Activated naive CD8-positive, alpha-beta T cell (primary cell): ENCODE data around the gene CCDC191.

Experiments
- H3K27ac Mint-ChIP-seq: one replicate; pipeline ENCODE4 v1.8.0; 2021; ENCODE audit warnings: mixed read lengths
- H3K27me3 Mint-ChIP-seq: one replicate; pipeline ENCODE4 v1.8.0; 2021; ENCODE audit warnings: mixed read lengths
- H3K36me3 Mint-ChIP-seq: one replicate; pipeline ENCODE4 v1.8.0; 2021; ENCODE audit warnings: mixed read lengths
- H3K4me1 Mint-ChIP-seq: one replicate; pipeline ENCODE4 v1.8.0; 2021; ENCODE audit warnings: low read depth, mixed read lengths
- H3K4me3 Mint-ChIP-seq: one replicate; pipeline ENCODE4 v1.8.0; 2021; ENCODE audit warnings: mild to moderate bottlenecking, mixed read lengths
- H3K9me3 Mint-ChIP-seq: one replicate; pipeline ENCODE4 v1.8.0; 2021; ENCODE audit warnings: low read depth, mixed read lengths

The CCDC191 gene, protein sequence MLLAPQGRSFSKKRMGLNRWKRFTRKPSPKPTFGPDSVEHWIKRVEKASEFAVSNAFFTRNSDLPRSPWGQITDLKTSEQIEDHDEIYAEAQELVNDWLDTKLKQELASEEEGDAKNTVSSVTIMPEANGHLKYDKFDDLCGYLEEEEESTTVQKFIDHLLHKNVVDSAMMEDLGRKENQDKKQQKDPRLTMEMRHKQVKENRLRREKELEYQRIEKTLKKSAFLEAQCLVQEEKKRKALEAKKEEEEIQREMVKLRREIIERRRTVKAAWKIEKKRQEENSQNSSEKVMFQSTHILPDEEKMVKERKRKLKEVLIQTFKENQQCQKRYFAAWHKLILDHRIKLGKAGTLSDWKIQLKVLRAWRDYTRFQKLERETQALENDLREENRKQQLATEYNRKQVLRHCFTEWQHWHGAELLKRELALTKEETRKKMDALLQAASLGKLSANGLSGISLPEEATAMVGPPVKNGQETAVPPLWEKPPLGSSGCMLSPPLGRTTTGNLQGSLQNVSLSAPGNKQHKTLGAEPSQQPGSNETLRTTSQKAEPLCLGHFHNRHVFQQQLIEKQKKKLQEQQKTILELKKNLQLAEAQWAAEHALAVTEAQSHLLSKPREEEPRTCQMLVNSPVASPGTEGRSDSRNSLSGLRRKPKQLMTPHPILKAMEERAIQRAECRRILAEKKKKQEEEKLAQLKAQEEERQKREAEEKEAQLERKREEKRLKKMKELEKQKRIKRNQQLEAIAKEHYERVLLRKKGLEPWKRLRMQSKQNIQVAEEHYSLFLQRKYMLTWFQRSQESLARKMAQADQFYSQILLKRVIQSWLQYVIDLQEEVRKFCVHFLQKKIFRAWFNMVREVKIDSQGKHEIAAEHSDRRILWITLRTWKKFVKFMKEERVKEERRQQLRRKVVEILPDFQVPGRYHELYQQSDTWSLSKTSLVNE

DNA sequence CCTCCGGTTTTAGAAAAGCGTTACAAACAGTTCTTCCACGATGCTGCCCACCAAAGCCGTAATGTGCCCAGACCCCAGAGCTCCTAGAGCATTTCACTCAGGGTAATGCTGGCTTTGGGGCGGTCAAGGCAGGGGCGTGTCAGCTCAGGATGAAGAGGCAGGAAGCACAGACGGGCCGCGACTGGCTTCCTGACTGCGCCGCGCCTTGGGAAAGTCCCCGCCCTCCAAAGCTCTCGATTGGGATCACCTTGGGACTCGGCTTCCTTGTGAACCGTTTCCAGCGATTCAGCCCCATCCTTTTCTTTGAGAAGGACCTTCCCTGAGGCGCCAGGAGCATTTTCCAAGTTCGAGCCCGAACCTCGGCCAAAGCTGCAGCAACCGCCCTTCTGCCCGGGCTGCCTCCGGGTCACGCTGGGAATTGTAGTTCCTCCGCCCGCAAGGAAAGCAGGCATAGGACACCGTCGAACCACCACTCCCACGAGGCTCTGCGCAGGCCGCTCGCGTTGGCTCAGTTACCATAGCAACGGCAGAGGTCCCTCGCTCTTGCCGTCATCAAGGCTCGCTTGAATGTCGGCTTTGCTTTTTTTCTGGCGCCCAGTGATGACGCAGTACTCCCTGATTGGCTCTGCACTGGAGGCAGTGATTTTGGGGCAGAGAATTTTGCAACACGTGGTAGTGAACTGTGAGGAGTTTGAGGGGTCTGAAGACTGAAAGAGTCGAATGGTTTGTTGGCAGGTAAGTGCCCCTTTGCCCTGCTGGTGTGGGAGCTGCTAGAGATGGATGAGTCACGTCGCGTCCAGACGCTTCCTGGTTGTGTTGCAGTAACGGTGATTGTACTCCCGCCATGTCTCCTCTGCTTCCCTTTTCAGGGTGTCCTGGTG, at the start of gene CCDC191, which contains the start of gene QTRT2:
Gene CCDC191, minus strand, starts transcription at position 397 of the 881 bp plus-strand sequence. Its CDS starts 60 bp downstream, at position 337.
Gene QTRT2, plus strand, starts transcription at position 608 of the 881 bp plus-strand sequence. CDS start 8,521 bp downstream, outside the sequence.
- peak within 1 kb of the TSS; percentile 99 for H3K4me3 Mint-ChIP-seq
- H3K9me3 Mint-ChIP-seq = no peaks in the 10 kb centered on the region
- peak within 1 kb of the TSS; percentile 97 for H3K27ac Mint-ChIP-seq
- peaks cover 3% of the 10 kb centered on the region for H3K36me3 Mint-ChIP-seq
- H3K27me3 Mint-ChIP-seq = no peaks in the 10 kb centered on the region
- H3K4me1 Mint-ChIP-seq = peaks cover 48% of the 10 kb centered on the region

DNA sequence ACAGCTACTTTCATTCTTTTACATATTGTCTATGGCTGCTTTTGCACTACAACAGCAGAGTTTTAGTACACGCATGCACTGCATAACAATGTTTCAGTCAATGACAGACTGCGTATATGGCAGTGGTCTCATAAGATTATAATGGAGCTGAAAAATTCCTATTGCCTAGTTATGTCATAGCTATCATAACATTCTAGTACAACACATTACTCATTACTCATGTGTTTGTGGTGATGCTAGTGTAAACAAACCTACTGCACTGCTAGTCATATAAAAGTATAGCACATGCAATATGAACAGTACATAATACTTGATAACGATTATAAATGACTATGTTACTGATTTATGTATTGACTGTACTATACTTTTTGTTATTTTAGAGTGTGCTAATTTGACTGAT, 48.1 kb upstream of the CCDC191 start:
- H3K9me3 Mint-ChIP-seq = no peaks in the 10 kb centered on the region
- no peaks in the 10 kb centered on the region for H3K36me3 Mint-ChIP-seq
- H3K27me3 Mint-ChIP-seq = peaks cover 2% of the 10 kb centered on the region
- no peak overlapping the region for H3K27ac Mint-ChIP-seq
- no peak overlapping the region for H3K4me3 Mint-ChIP-seq
- no peaks in the 10 kb centered on the region for H3K4me1 Mint-ChIP-seq

DNA sequence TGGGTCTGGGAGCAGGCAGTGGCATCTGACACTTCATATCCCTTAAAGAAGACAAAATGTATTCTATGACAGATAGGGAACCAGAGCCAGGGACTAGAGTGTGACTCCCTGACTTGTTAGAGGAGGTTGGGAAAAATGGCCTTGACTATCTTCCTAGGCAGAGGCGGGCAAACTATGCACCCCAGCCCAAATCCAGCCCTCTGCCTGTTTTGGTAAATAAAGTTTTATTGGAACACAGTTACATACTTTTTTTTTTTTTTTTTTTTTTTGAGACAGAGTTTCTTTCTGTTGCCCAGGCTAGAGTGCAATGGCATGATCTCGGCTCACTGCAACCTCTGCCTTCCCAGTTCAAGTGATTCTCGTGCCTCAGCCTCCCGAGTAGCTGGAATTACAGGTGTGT, 47.5 kb upstream of the CCDC191 start:
- no peak overlapping the region for H3K4me3 Mint-ChIP-seq
- no peaks in the 10 kb centered on the region for H3K36me3 Mint-ChIP-seq
- H3K27me3 Mint-ChIP-seq = peaks cover 2% of the 10 kb centered on the region
- H3K4me1 Mint-ChIP-seq = no peaks in the 10 kb centered on the region
- no peak overlapping the region for H3K27ac Mint-ChIP-seq
- no peaks in the 10 kb centered on the region for H3K9me3 Mint-ChIP-seq

DNA sequence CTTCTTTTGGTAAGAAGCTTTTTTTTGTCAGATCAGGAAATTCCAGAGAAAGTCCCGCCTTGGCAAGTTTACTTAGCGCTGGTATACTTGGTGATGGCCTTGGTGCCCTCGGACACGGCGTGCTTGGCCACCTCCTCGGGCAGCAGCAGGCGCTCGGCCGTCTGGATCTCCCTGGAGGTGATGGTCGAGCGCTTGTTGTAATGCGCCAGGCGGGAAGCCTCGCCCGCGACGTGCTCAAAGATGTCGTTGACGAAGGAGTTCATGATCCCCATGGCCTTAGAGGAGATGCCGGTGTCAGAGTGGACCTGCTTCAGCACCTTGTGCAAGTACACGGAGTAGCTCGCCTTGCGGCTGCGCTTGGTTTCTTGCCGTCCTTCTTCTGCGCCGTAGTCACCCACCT, 46.9 kb upstream of the CCDC191 start:
- Mint-ChIP-seq H3K27ac (no peak overlapping the region), H3K4me1 (no peaks in the 10 kb centered on the region), H3K27me3 (peaks cover 2% of the 10 kb centered on the region), H3K4me3 (no peak overlapping the region), H3K36me3 (no peaks in the 10 kb centered on the region), H3K9me3 (no peaks in the 10 kb centered on the region)

DNA sequence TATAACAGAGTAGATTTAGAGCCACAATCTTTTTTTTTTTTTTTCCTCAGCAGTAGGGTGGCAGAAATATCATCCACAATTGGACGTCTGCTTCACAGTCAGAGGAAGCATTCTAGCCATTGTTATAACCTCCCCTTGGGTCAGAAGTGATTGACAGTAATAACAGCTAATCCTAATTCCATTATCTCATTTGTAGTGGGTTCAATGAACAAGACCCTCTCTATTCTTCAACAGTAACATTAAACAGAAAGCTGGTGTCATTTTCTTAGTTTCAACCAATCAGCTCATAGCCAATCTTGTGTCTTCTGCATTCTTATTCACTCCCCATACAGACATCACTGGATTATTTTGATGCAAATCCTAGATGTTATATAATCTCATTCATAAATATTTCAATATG, 44.8 kb upstream of the CCDC191 start:
- Mint-ChIP-seq H3K9me3 (no peaks in the 10 kb centered on the region), H3K4me1 (no peaks in the 10 kb centered on the region), H3K36me3 (no peaks in the 10 kb centered on the region), H3K27me3 (peaks cover 2% of the 10 kb centered on the region), H3K27ac (no peak overlapping the region), H3K4me3 (no peak overlapping the region)

DNA sequence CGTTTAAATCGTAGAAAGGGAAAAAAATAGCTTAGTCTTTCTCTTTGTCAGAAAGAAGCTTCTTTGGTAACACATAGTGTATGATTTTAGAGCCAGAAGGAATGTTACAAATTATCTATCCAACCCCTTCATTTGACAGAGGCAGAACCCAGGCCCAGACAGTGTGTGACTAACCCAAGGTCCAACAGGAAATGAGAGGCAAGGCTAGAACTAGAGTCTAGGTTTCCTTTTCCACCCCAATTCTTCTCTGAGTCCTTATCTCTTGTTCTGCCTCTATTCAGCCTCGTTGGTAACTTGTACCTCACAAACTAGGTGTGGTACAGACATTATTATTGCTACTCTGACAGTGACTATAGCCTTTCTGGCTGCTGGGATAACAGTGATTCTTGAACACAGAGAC, 39.5 kb upstream of the CCDC191 start:
- H3K9me3 Mint-ChIP-seq = no peaks in the 10 kb centered on the region
- H3K4me1 Mint-ChIP-seq = no peaks in the 10 kb centered on the region
- H3K27ac Mint-ChIP-seq = no peak overlapping the region
- H3K27me3 Mint-ChIP-seq = no peaks in the 10 kb centered on the region
- H3K4me3 Mint-ChIP-seq = no peak overlapping the region
- no peaks in the 10 kb centered on the region for H3K36me3 Mint-ChIP-seq

DNA sequence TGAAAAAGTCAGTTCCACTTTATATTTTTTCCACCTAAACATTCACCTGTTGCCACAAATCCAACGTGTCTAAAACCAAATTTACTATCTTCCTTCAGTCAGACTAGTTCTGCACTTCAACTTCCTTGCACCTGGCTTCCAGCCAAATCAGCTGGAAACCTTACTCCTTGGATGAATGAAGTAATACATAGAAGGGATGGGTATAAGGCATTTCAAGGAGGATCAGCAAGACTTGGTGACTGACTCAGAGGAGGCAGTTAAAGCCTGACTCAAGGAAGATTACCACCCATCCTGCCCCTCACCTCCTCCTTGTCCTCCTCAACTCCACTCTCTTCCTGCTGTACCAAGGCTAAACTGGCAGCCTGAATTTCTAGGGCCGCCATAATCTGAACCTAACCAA, 37.3 kb upstream of the CCDC191 start:
- no peaks in the 10 kb centered on the region for H3K27me3 Mint-ChIP-seq
- H3K9me3 Mint-ChIP-seq = no peaks in the 10 kb centered on the region
- H3K4me3 Mint-ChIP-seq = no peak overlapping the region
- no peaks in the 10 kb centered on the region for H3K4me1 Mint-ChIP-seq
- H3K27ac Mint-ChIP-seq = no peak overlapping the region
- peaks cover under 1% of the 10 kb centered on the region for H3K36me3 Mint-ChIP-seq

DNA sequence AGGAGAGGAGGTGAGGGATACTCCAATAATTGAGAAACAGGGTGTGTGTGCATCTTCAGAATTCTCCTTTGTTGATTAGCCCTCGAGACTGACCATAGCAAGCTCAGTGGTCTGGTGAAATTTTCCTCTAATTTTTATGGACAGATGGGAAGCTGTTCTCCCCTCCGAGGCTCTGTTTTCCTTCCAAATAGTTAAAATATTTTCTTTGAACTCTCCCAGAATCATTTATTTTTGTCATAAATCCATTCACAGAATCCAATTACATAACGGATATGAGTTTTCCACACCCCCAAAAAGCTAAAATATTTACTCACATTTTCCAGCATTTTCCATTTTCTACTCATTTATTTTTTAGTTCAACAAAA, 36.7 kb upstream of the CCDC191 start:
- no peaks in the 10 kb centered on the region for H3K9me3 Mint-ChIP-seq
- H3K4me3 Mint-ChIP-seq = no peak overlapping the region
- H3K36me3 Mint-ChIP-seq = peaks cover 2% of the 10 kb centered on the region
- H3K27ac Mint-ChIP-seq = no peak overlapping the region
- no peaks in the 10 kb centered on the region for H3K4me1 Mint-ChIP-seq
- no peaks in the 10 kb centered on the region for H3K27me3 Mint-ChIP-seq

DNA sequence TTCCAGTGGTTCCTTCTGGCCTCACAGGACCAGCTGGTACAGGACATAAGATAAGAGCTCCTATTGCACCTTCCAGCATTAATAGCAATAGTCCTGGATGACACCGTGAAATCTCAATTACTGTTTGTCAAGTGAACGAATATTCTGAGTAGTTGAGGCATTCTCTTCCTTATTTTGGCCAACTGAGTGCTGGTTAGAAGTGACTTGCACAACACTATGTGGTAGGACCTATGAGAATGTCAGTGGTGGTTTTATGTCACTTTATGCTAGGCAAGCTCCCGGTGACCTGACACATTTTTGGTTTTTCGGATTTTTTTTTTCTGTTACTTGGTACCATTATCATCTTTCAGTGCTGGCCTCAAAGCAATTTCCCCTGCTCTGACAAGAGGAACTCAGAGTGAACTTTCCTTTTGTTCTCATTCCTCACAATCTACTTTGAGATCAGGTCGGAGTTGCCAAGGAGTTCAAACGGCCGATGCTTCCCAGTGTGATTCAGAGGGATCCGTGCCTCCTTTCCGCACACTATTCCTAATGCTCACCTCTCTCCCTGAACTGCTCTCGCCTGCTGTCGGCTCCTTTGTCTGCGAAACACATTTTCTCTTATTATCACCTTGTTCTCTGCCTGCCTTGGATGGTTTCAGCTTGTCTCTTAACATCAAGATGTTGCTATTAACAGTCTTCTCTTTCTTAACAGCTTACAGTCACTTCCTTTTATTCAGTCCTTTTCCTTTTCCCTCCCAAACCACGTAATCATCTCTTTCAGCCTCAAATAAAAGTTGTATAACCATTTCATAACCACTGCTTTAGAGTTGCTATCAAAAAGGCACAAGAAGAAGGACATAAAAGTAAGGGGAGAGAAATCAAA, 36.1 kb upstream of the CCDC191 start:
- no peak overlapping the region for H3K4me3 Mint-ChIP-seq
- H3K9me3 Mint-ChIP-seq = no peaks in the 10 kb centered on the region
- H3K27me3 Mint-ChIP-seq = no peaks in the 10 kb centered on the region
- H3K36me3 Mint-ChIP-seq = peaks cover 8% of the 10 kb centered on the region
- H3K27ac Mint-ChIP-seq = no peak overlapping the region
- H3K4me1 Mint-ChIP-seq = no peaks in the 10 kb centered on the region

DNA sequence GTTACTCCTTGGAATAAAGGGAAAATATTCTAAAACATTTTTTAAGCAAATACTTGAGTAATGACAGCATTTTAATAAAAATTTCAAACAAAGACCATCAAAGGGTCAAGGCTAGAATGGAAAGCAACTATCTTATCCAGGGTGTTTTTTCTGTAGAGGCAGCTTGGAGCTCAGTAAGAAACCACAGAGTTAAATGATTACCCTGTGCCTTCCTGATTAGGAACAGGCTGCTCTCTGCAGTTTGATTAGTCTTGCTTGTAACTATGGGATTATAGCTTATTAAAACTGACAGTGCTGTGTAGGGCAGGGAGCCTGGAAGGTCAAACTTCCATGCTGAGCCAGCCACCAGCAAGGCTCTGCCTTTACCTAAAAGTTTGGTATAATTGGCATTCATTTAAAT, 33.3 kb upstream of the CCDC191 start:
- Mint-ChIP-seq H3K27me3 (no peaks in the 10 kb centered on the region), H3K4me1 (no peaks in the 10 kb centered on the region), H3K9me3 (no peaks in the 10 kb centered on the region), H3K36me3 (peaks cover 24% of the 10 kb centered on the region), H3K4me3 (no peak overlapping the region), H3K27ac (no peak overlapping the region)

DNA sequence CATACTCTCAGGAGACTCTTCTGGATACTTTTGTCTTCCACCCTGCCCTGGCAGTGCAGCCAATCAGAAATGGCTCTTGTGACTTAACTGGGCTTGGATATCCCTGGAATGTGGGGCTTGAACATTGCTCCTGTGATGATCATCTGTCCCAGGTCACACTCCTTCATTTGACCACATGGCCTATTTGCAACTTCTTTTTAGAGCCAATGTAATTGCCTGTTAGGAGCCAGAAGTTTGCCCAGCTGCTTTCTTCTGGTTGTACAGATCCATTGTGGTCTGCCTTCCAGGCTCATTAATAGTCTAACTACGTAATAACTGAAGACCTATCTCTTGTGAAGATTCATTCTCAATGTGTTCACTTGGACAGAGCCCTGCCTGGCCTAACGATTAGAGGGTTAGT, 30.0 kb upstream of the CCDC191 start:
- H3K27me3 Mint-ChIP-seq = no peaks in the 10 kb centered on the region
- H3K9me3 Mint-ChIP-seq = no peaks in the 10 kb centered on the region
- no peaks in the 10 kb centered on the region for H3K4me1 Mint-ChIP-seq
- H3K4me3 Mint-ChIP-seq = no peak overlapping the region
- H3K36me3 Mint-ChIP-seq = peaks cover 32% of the 10 kb centered on the region
- H3K27ac Mint-ChIP-seq = no peak overlapping the region

DNA sequence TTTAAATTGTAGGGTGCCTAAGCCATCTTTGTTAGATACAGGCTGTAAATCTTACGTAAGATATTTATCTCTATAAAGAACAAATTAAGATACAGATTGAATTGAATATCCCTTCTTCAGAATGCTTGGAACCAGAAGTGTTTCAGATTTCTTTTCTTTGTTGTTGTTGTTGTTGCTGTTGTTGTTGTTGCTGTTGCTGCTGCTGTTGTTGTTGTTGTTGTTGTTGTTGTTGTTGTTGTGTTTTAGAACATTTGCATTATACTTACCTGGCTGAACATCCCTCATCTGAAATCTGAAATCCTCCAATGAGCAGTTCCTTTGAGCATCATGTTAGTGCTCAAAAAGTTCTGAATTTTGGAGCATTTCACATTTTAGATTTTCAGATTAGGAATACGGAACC, 26.8 kb upstream of the CCDC191 start:
- Mint-ChIP-seq H3K9me3 (no peaks in the 10 kb centered on the region), H3K36me3 (peaks cover 35% of the 10 kb centered on the region), H3K4me1 (no peaks in the 10 kb centered on the region), H3K27ac (no peak overlapping the region), H3K27me3 (no peaks in the 10 kb centered on the region), H3K4me3 (no peak overlapping the region)

DNA sequence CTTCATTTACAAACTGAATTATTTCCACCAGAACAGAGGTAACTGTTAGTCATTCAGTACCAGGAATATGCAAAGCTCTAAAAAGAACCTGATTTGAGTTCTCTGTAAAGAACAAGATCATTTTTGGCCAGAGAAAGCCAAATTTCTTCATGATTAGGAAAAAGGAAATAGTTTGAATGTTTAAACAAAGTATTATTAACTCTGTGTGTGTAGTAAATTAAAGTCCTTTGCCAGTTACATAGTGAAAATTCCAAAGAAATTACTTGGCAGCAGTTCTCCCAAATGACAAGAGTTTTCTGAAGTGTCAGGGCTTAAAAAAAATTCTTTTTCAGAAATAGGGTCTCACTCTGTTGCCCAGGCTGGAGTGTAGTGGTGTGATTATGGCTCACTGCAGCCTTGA, 24.7 kb upstream of the CCDC191 start:
- Mint-ChIP-seq H3K36me3 (peaks cover 28% of the 10 kb centered on the region), H3K4me1 (no peaks in the 10 kb centered on the region), H3K27ac (no peak overlapping the region), H3K9me3 (no peaks in the 10 kb centered on the region), H3K4me3 (no peak overlapping the region), H3K27me3 (no peaks in the 10 kb centered on the region)

DNA sequence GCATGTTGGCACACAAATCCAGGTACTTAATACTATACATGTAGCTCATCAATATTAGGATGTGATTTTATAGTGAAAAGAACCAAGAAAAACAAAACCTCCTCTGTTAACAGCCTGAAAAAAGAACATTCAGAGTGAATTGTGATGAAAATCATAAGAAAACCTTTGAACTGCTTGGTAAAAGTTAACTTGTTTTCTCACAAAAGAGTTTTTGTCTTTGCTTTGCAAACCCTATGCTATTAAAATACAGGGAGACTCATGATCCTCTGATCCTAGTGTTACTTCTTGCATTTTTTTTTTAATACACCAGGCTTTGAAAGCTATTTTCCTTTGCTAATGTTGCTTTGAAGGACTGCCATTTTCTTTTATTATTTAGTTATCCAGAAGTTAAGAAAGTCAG, 23.9 kb upstream of the CCDC191 start:
- no peaks in the 10 kb centered on the region for H3K9me3 Mint-ChIP-seq
- H3K27me3 Mint-ChIP-seq = no peaks in the 10 kb centered on the region
- no peak overlapping the region for H3K27ac Mint-ChIP-seq
- H3K36me3 Mint-ChIP-seq = peaks cover 22% of the 10 kb centered on the region
- H3K4me3 Mint-ChIP-seq = no peak overlapping the region
- no peaks in the 10 kb centered on the region for H3K4me1 Mint-ChIP-seq
